MM.1S (cell line): ENCODE measurements around the gene PITPNM2.

Source experiments
- EZH2phosphoT487 ChIP-seq: fragments of 300-600 bp; sonication (generic); IDR thresholded peaks from 2 replicates; pipeline ENCODE4 v1.6.1; 2018; ENCODE audit warnings: antibody characterized with exemption, low read length
- TF ChIP-seq, protein P1 (sequence below): fragments of 300-600 bp; sonication (generic); IDR thresholded peaks from 2 replicates; pipeline ENCODE4 v1.5.1; 2016; ENCODE audit warnings: antibody characterized with exemption, low read length, mixed read lengths

DNA sequence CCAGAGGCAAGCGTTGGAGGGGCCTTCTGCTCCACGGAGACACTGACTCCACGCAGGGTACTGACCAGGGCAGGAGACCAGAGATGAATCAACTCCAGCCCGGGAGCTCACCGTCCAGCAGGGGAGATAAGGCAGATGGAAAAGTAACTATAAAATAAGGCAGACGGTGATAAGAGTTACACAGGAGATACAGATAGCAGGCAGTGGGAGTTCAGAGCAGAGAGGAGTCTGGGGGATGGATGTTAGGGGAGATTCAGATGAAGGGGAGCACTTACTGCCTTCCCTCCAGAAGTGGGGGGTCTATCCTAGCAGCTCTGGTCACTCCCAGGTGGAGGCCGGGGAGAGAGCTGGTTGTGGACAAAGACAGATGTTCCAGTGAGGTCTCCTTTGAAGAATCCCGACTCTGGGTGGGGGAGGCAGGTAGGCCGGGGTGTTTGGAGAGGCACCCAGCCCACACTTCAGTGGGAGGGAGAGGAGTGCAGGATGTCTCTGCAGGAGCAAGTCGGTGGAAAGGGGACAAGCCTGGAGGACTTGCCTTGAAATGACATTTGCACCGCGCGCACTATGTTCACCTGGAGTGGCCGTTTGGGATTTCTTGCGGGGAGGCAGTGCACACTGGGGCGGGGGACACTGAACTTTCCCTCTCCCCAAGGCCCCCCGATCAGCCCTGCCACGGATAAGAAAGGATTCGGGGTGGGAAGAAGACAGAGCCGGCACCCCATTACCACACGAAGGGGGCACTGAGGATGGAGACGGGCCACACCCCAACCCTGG is 1.2 kb downstream of the PITPNM2 start:
- TF ChIP-seq EZH2phosphoT487, result no peak
- TF ChIP-seq, protein P1, sequence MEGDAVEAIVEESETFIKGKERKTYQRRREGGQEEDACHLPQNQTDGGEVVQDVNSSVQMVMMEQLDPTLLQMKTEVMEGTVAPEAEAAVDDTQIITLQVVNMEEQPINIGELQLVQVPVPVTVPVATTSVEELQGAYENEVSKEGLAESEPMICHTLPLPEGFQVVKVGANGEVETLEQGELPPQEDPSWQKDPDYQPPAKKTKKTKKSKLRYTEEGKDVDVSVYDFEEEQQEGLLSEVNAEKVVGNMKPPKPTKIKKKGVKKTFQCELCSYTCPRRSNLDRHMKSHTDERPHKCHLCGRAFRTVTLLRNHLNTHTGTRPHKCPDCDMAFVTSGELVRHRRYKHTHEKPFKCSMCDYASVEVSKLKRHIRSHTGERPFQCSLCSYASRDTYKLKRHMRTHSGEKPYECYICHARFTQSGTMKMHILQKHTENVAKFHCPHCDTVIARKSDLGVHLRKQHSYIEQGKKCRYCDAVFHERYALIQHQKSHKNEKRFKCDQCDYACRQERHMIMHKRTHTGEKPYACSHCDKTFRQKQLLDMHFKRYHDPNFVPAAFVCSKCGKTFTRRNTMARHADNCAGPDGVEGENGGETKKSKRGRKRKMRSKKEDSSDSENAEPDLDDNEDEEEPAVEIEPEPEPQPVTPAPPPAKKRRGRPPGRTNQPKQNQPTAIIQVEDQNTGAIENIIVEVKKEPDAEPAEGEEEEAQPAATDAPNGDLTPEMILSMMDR, result no peak
